ENCODE measurements around the gene OR1I1.

The OR1I1 gene

DNA sequence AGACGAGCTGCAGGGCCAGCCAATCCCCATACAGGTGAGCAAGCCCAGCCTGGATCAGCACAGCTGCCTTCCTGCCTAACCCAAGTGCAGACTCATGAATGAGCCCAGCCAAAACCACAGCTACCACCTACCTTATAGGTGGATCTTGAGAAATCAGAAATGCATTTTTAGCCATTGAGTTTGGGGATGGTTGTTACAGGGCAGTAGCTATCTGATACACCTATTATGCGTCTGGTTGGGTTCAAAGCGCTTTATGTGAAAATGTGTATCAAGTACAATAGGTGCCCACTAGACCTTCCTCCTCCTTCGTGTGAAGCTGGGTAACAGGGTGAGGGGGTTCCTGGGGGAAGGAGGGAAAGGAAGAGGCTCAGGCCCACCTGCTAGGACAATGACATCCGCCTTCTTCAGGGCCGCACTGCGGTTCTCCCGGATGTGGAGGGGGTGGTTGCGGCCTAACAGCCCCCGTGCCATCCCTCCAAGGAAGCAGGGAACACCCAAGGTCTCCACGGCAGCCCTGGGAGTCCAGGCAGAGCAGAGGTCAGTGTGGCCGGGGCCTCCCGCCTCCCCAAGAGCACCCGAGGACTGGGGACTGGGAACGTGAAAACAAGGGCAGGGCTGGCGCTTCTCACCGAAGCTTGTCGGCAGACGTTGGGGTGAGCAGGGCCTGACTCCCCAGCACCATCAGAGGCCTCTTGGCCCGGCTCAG, 36.9 kb downstream of the OR1I1 start:
- DNase-seq (ENCODE audit: low read depth): no peak

DNA sequence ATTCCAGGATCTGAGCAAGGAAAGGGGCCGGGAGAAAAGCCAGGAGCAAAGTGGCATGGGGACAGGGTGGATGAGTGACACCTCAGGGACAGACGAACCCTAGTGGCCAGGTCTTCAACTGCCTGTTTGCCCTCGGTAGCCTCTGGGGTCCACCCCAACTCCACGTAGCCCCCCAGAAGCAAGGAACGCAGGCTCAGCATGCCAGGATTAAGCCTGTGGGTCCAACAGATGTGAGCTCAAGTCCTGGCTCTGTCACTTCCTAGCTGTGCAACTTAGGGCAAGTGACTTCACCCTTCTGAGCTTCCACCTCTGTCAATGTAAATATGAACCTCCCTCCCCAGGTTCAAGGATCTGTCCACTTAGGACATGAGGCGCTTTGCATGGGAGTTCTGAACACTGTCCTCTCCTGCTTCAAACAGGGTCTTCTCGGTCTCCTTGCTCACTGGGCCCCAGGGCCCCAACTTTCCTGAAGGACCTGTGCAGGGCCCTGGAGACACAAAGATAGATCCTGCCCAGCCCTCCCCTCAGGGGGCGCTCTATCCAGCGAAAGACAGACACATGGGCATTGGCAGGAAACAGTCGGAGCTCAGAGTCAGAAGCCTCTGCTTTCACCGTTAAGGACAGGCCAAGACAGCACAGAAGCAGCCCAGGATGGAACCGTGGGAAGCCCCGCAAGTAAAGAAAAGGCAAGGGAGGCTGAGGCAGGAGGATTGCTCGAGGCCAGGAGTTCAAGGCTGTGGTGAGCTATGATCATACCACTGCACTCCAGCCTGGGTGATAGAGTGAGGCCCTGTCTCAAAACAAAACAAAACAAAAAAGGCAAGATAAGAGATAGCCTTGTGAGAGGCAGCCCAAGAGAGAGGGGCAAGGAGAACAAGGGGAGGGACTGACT, 38.4 kb downstream of the OR1I1 start:
- DNase-seq (ENCODE audit: low read depth): no peak

DNA sequence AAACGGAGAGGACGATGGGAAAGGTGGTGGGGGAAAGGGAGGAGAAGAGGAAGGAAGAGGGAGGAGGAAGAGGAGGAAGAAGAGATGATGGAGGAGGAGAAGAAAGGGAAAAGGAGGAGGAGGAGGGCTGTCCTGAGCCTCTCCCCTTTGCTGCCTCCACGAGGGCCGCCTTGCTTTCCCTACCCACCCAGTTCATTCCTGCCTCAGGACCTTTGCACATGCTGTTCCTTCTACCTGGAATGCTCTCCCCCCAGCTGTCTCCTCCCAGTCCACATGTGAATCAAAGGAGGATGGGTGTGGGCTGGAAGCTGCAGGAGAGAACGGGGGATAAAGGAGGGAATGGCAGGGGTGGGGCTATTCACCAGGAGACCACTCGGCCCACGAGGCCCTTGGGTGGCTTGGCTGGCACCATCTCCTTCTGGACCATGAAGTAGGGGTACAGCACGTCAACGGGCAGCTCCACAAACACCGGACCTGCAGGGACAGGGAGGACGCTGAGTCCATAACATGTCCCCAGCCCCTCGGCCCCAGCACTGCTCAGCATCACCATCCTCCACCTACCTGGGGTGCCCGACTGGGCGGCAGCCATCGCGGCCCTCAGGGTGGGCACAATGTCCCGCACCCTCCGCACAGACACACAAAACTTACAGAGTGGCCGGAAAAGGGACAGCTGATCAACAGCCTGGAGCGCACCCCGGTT, 40.5 kb downstream of the OR1I1 start:
- no peak for DNase-seq (ENCODE audit: low read depth)

DNA sequence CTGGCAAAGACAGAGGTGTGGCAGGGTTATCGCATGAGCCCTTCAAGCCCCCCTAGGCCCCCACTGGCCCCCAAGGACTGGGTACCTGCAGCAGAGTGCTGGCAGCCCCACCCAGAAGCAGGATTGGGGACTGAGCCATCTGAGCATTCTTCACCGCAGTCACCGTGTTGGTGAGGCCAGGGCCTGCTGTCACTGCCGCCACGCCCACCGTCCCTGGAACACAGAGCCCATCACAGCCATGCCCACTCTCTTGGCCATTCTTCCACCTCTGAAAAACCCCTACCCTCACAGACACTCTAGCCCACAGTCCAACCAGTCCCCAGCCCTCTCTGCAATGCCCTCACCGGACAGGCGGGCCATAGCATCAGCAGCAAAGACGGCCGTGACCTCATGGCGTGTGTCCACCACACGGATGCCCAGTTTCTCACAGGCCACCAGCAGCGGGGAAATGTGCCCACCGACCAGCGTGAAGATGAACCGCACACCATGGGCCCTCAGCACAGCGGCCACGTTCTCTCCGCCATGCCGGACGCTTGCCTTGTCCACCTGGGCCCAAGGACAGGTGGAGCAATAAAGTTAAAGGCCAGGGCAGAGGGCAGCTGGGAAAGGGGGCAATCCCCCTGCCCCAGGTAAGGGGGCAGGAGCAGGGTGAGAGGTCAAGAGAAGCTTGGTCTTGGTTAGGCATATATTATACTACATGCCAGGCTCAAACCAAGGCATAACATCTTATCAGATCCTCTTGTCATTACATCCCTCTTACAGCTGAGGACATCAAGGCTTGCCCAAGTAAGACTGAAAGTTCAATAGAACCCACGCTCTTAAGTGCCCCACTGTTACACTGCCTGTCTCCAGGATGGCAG, 41.2 kb downstream of the OR1I1 start:
- DNase-seq (ENCODE audit: low read depth): no peak

DNA sequence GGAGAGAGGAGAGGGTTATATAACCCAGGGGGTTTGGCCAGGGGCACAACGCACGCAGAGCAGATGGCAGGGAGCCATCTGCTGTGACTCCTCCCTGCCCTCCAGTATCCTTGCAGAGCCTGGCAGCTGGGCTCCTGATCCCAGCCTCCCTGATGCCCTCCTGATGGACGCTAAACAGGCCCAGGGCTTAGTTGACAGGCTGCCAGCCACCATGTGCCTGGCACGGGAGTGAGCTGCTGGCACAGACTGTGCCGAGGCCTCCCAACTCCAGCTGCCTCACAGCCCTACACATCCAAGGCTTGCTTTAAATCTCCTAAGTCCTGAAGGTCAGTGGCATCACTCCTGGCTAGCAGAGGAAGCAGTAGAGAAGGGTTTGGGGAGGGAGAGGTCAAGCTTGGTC, 41.9 kb downstream of the OR1I1 start:
- no peak for DNase-seq (ENCODE audit: low read depth)

DNA sequence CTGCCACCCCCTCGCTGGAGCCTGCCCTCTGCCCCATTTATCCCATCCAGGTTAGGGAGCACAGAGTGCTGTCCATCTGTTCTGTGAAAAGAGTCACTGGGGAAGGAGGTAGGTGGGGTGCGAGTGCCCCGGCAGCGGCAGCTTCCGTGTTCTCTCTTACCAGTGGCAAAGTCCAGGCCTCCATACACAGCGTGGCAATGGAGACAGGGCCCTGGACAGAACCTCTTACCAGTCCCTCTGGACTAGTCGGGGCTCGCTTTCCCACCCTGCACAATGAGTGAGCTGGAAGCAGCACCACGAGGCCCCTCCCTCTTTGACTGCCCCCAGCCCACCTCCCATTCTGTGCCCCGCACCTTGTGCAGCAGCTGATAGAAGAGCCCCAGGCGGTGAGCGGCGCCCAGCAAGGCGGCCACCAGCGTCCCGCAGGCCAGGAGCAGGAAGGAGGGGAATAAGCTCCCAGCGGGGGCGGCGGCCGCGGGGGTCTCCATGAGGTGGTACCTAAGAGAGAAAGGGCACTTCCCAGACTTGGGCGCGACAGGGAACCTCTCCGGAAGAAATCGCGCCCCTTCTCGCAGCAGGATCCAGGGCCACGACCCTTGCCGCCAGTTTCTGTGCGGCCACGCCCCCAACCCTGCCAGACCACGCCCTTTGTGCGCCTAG, 42.7 kb downstream of the OR1I1 start:
- no peak for DNase-seq (ENCODE audit: low read depth)

DNA sequence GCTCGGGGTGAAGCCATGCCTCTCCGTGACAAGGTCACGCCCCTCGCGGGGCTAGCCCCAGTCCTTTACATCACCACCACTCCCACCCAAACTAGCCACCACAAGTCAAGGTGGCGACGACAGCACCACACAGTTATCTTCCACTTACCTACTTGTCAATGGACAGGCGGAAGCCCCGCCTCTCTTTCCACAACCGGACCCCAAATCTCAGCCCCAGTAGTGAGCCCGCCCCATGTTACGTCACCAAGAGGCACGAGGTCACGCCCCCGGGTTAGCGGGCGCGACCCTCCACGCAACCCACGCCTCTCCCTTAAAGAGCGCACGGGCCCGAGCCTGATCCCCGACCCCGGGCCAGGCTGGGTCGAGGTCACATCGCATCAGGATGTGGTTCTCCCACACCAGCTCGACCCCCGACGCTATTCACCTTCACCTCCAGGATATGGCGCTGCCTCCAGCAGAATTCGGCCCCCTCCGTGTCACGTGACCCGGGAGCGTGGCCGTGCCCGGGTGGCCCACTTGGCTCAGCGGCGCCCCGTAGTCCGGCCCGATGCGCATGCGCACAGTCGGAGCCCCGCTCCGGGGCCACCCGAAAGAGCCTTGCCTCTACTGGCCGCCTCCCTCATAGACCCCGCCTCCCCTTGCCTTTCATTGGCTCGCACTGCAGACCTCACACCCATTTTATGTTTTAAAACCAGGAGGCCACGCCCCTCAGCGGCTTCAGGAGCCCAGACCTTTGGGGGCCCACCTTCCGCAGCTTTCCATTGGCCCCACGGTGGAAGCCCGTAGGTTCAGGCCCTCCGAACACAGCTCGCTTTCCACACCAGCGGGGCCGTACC, 43.4 kb downstream of the OR1I1 start:
- DNase-seq (ENCODE audit: low read depth): peak; percentile 79

DNA sequence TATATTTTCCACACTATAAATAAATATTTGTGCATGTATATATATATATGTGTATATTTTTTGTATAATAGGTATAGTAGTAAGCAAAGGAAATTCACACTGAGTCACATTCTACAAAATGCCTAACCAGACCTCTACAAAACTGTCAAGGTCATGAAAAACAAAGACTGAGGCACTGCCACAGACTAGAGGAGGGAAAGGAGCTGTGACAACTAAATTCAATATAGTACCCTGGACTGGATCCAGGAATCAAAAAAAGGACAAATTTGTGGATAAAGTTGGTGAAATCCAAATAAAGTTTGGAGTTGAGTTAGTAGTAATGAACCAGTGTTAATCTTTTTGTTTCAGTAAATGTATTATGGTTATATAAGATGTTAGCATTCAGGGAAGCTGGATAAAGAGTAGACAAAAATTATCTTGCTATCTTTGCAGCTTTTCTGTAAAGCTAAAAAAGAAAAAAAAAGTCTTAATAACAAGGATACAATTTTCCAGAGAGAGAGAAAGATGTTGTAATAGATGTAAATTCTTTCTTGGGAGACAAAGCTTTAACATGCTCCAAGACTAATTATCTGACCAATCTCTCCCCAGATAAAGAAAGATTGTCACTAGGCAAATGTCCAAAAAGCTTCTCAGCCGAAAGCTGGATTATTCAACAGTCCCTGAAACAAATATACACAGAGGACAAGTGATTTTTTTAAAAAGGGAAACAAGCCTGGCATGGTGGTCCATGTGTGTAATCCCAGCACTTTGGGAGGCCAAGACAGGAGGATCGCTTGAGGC, 44.3 kb downstream of the OR1I1 start:
- DNase-seq (ENCODE audit: low read depth): no peak

DNA sequence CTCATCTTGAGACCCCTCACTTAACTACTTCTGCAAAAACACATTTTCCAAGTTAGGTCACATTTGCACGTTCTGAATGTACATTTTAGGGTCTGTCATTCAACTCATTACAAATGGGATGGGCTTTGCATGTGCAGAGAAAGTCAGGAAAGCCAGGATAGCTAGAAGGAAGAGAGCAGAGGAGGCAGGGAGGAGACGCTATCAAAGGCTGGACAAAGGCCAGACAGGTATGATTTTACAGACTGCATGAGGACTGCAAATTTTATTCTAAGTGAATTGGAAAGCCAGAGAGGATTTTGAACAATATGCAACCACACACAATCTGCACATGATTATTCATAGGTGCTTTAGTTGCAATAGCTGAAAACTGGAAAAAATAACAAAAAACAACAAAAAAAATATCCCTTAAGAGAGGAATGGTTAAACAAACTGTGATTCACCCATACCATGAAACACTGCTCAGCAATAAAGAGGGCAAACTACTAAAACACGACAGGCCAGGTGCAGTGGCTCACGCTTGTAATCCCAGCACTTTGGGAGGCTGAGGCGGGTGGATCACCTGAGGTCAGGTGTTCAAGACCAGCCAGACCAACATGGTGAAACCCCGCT, 46.3 kb downstream of the OR1I1 start:
- no peak for DNase-seq (ENCODE audit: low read depth)

DNA sequence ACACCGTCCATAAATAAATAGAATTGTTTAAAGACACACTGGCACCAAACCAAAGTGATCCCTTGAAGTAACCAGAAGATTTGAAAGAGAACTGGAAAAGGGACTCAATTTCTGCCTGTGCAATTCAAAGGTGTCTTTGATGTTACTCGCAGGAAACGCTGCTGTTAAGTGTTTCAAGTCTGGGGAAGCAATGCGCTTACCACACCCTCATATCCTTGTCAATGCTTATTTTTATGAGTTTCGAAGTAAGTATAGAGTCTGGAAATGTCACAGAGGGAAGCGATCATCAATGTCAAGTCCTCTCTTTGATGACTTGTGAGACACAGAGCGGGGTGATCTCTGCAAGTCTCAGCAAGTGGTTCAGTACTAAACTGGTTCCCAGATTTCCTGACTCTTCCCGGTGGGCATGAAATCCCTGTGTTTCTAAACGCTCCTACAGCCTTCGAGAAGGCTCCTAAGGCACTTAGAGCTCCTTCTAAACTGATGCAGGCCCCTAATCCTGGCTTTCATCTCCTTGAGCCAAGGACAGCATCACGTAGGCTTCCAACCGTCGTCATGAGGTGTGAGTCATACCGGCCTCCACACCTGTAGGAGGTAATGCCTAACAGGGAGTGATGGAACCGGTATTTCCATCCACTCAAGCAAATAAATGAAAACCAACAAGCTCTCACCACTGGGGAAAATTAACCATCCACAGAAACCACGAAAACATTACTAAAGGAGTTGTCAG, 48.0 kb downstream of the OR1I1 start:
- no peak for DNase-seq (ENCODE audit: low read depth)

DNA sequence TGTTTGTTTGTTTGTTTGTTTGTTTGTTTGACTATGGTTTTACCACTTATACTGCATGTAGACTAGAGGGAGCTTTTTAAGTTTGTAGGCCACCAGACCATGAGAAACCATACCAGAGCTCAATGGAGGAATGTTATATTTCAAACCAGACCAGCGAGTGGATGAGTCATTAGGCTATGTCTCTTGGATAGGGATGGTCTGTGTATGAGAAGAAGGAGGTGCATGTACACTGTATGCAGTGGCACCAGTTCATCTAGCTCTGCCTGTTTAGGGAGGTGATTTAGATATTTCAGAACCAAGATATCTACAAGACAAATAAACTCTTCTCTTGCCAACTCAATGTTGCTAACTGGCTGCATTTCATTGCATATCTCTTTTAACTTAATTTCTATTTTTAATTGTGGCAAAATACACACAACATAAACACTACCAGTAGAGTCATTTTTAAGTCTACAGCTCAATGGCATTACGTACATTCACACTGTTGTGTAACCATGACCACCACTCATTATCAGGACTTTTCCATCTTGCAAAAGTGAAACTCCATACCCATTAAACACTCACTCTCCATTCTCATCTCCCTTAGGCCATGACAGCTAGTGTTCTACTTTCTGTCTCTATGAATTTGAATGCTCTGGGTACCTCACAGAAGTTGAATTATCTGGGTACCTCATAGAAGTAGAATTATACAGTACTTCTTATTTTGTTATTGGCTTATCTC, 54.4 kb downstream of the OR1I1 start:
- no peak for DNase-seq (ENCODE audit: low read depth)

DNA sequence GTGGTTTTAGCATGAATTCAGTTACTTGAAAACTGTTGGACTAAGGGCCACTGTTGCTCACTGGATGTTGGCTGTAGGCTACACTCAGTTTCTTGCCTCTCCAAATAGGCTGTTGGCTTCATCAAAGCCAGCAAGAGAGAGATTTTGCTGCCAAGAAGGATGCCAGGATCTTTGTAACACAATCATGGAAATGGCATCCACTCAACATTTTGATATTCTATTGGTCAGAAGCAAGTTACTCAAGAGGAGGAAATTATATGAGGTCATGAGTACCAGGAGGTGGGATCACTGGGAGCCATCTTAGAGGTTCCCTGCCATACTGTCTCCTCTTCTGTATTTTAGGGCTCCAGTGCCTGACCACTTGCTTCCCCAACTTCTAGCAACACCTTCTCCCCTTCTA, 55.8 kb downstream of the OR1I1 start:
- DNase-seq (ENCODE audit: low read depth): no peak

DNA sequence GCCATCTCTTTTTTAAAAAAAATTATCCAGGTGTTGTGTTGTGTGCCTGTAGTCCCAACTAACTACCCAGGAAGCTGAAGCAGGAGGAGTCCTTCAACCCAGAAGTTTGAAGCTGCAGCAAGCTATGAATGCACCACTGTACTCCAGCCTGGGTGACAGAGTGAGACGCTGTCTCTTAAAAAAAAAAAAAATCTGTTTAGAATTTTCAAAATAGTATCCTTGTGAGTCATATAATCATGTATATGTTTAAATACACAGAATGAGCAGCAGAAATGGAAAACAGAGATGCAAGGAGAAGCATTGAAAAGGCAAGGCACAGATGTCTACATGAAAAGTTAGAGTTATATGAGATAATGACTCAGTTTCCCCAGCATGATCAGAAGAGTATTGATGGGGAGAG, 56.4 kb downstream of the OR1I1 start:
- DNase-seq (ENCODE audit: low read depth): no peak

DNA sequence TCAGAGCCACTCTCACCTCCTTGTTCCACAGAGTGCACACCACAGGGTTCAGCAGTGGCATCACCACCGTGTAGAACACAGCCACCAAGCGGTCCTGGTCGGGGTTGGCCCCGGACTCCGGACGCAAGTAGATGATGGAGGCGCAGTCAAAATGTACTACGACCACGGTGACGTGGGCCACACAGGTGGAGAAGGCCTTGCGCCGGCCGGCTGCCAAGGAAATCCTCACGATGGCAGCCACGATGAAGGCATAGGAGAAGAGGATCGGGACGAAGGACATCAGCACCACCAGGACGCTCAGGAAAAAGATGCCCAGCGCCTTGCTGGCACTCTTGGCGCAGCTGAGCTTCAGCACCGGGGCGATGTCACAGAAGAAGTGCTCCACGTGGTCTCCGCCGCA, 59.1 kb downstream of the OR1I1 start:
- no peak for DNase-seq (ENCODE audit: low read depth)

DNA sequence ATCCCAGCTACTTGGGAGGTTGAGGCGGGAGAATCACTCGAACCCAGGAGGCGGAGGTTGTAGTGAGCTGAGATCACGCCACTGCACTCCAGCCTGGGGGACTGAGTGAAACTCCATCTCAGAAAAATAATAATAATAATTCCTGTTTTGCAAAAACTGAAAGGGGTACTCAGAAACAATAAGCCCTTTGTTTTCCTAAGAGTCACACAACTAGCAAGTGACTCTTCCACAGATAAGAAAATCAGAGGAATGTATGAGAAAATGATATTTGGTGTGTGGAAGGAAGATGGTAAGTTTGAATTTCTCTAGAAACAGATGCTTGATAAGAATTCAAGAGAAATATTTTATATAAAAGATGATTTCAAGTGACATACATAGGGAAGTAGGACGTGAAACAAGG, 60.3 kb downstream of the OR1I1 start:
- DNase-seq (ENCODE audit: low read depth): no peak
